ENCODE results near the gene KLHL28. TPM values are rescaled to one million over a fixed set of nuclear protein-coding genes. Genes with fewer than 3 reads are reported as not detected.

The KLHL28 gene
- total RNA-seq (10 to 100 TPM; 22.1 to 50.2 (median 41.4) TPM), polyA plus RNA-seq (10 to 100 TPM; 41.0 to 48.9 TPM), total RNA-seq (46.7 reads per million, percentile 69 among the genes with 10 or more reads in this experiment)

GRCh38 chr14:44961554-44962333 lies at the start of gene KLHL28, which contains the start of gene TOGARAM1:
TSS of gene KLHL28 (minus strand) at chr14:44961947. CDS start at chr14:44945928, 16,019 bp downstream.
TSS of gene TOGARAM1 (plus strand) at chr14:44962190. CDS start at chr14:44962422, 232 bp downstream.
- ATAC-seq = peak; percentile 95

GRCh38 chr14:45003924-45004323 lies 42.2 kb upstream of the KLHL28 start:
- Histone ChIP-seq H3K4me3 (ENCODE audit: low read length) (no peak overlapping the region), H3K9me3 (ENCODE audit: control insufficient read depth in 2 of 3, low read length in 3 of 3) (no peaks in the 10 kb centered on the region), H3K4me1 (ENCODE audit: control insufficient read depth in 2 of 2, insufficient read depth in 2 of 2, low read length in 2 of 2) (no peaks in the 10 kb centered on the region), H3K36me3 (ENCODE audit: control insufficient read depth in 2 of 3, insufficient read depth in 3 of 3, low read length in 3 of 3) (peaks cover 0 to 7% (median 0%) of the 10 kb centered on the region in 3 experiments), H3K27me3 (ENCODE audit: control insufficient read depth in 2 of 2, insufficient read depth in 2 of 2, low read length in 2 of 2) (no peaks in the 10 kb centered on the region), H3K27ac (ENCODE audit: low read depth, low read length) (no peak overlapping the region)
- H3K9me3 Mint-ChIP-seq = no peaks in the 10 kb centered on the region
- ChIA-PET CTCF (interaction anchor here (0.6 kb wide), 1 partner anchor 42 kb away, joined by 3 read pairs; the partner anchor contains the start of gene KLHL28), POLR2A (no interaction called here)
- intact Hi-C loops (cut with micrococcal nuclease) = no loop called here
- H3K4me3 Mint-ChIP-seq = no peak overlapping the region
- no peaks in the 10 kb centered on the region for H3K27me3 Mint-ChIP-seq
- DNase-seq = no peak
- ATAC-seq = no peak
- H3K4me1 Mint-ChIP-seq = no peaks in the 10 kb centered on the region
- no peak overlapping the region for H3K27ac Mint-ChIP-seq
- H3K36me3 Mint-ChIP-seq = peaks cover 1 to 32% (median 15%) of the 10 kb centered on the region in 5 donors

More at GRCh38 chr14:44961554-44962333, at the start of gene KLHL28, which contains the start of gene TOGARAM1:
- no peaks in the 10 kb centered on the region for H3K27me3 Mint-ChIP-seq
- ChIA-PET POLR2A (interaction anchor here (0.5 to 4.1 kb wide), 20 partner anchors 9 to 291 kb away, joined by 3 to 64 read pairs (median 4); partner anchors contain the start of genes FANCM, FKBP3, MIS18BP1 and PRPF39), CTCF (interaction anchor here (0.6 to 1.3 kb wide), 4 partner anchors 43 to 306 kb away, joined by 3 read pairs; partner anchors contain the start of gene FANCM)
- peaks cover 10 to 20% (median 15%) of the 10 kb centered on the region in 5 donors for H3K36me3 Mint-ChIP-seq
- Histone ChIP-seq H3K4me3 (ENCODE audit: low read length) (peak within 1 kb of the TSS; percentile 99), H3K4me1 (ENCODE audit: control insufficient read depth in 2 of 2, insufficient read depth in 2 of 2, low read length in 2 of 2) (peaks cover 32 to 51% of the 10 kb centered on the region in 2 donors), H3K36me3 (ENCODE audit: control insufficient read depth in 2 of 3, insufficient read depth in 3 of 3, low read length in 3 of 3) (peaks cover 0 to 5% (median 0%) of the 10 kb centered on the region in 3 experiments), H3K9me3 (ENCODE audit: control insufficient read depth in 2 of 3, low read length in 3 of 3) (peaks cover 0 to 12% (median 11%) of the 10 kb centered on the region in 3 experiments), H3K27me3 (ENCODE audit: control insufficient read depth in 2 of 2, insufficient read depth in 2 of 2, low read length in 2 of 2) (no peaks in the 10 kb centered on the region), H3K27ac (ENCODE audit: low read depth, low read length) (peak within 1 kb of the TSS; percentile 91)
- peaks cover 33 to 68% (median 54%) of the 10 kb centered on the region in 7 donors for H3K4me1 Mint-ChIP-seq
- peak; percentile 79 to 100 (median 96) for DNase-seq
- H3K4me3 Mint-ChIP-seq = no peak within 1 kb of the TSS
- H3K27ac Mint-ChIP-seq = peak within 1 kb of the TSS in 1 of 9 donors; percentile 40
- H3K9me3 Mint-ChIP-seq = peaks cover 0 to 40% (median 21%) of the 10 kb centered on the region in 11 donors
- intact Hi-C loops (cut with micrococcal nuclease) = loop anchor here (1.0 to 5.0 kb wide), 8 partner anchors 17 to 307 kb away; partner anchors contain the start of genes FKBP3 (in 2 of the 2), MIS18BP1 (in 2 of the 2) and PRPF39 (in 2 of the 2)

- Mint-ChIP-seq H3K27me3 (no peaks in the 10 kb centered on the region), H3K27ac (no peak overlapping the region), H3K4me1 (peaks cover 0 to 8% (median 0%) of the 10 kb centered on the region in 7 donors), H3K36me3 (peaks cover 14 to 46% (median 27%) of the 10 kb centered on the region in 5 donors), H3K4me3 (no peak overlapping the region), H3K9me3 (peaks cover 0 to 8% (median 0%) of the 10 kb centered on the region in 11 donors)
- intact Hi-C loops (cut with micrococcal nuclease) = no loop called here
- DNase-seq (no peak), ATAC-seq (no peak)
- Histone ChIP-seq H3K36me3 (ENCODE audit: control insufficient read depth in 2 of 3, insufficient read depth in 3 of 3, low read length in 3 of 3) (peaks cover 0 to 5% (median 0%) of the 10 kb centered on the region in 3 experiments), H3K9me3 (ENCODE audit: control insufficient read depth in 2 of 3, low read length in 3 of 3) (no peaks in the 10 kb centered on the region), H3K4me3 (ENCODE audit: low read length) (no peak overlapping the region), H3K27ac (ENCODE audit: low read depth, low read length) (no peak overlapping the region), H3K27me3 (ENCODE audit: control insufficient read depth in 2 of 2, insufficient read depth in 2 of 2, low read length in 2 of 2) (no peaks in the 10 kb centered on the region), H3K4me1 (ENCODE audit: control insufficient read depth in 2 of 2, insufficient read depth in 2 of 2, low read length in 2 of 2) (no peaks in the 10 kb centered on the region)
- ChIA-PET CTCF (no interaction called here), POLR2A (no interaction called here)
Observed at GRCh38 chr14:44995770-44996294, 34.1 kb upstream of the KLHL28 start.

GRCh38 chr14:44995196-44995595 lies 33.4 kb upstream of the KLHL28 start:
- no peaks in the 10 kb centered on the region for H3K4me1 ChIP-seq (ENCODE audit: control insufficient read depth in 2 of 2, insufficient read depth in 2 of 2, low read length in 2 of 2)
- DNase-seq = no peak
- Mint-ChIP-seq H3K27me3 (no peaks in the 10 kb centered on the region), H3K4me3 (no peak overlapping the region), H3K9me3 (peaks cover 0 to 8% (median 0%) of the 10 kb centered on the region in 11 donors), H3K36me3 (peaks cover 11 to 41% (median 23%) of the 10 kb centered on the region in 5 donors), H3K4me1 (peaks cover 0 to 11% (median 4%) of the 10 kb centered on the region in 7 donors), H3K27ac (no peak overlapping the region)
- H3K27ac ChIP-seq (ENCODE audit: low read depth, low read length) = no peak overlapping the region
- intact Hi-C loops (cut with micrococcal nuclease) = no loop called here
- no peaks in the 10 kb centered on the region for H3K9me3 ChIP-seq (ENCODE audit: control insufficient read depth in 2 of 3, low read length in 3 of 3)
- H3K36me3 ChIP-seq (ENCODE audit: control insufficient read depth in 2 of 3, insufficient read depth in 3 of 3, low read length in 3 of 3) = peaks cover 0 to 5% (median 0%) of the 10 kb centered on the region in 3 experiments
- ChIA-PET POLR2A (no interaction called here), CTCF (no interaction called here)
- H3K27me3 ChIP-seq (ENCODE audit: control insufficient read depth in 2 of 2, insufficient read depth in 2 of 2, low read length in 2 of 2) = no peaks in the 10 kb centered on the region
- no peak overlapping the region for H3K4me3 ChIP-seq (ENCODE audit: low read length)
- ATAC-seq = no peak

GRCh38 chr14:44990533-44990932 lies 28.8 kb upstream of the KLHL28 start:
- peaks cover 0 to 3% (median 0%) of the 10 kb centered on the region in 11 donors for H3K9me3 Mint-ChIP-seq
- Histone ChIP-seq H3K4me3 (ENCODE audit: low read length) (no peak overlapping the region), H3K36me3 (ENCODE audit: control insufficient read depth in 2 of 3, insufficient read depth in 3 of 3, low read length in 3 of 3) (no peaks in the 10 kb centered on the region), H3K4me1 (ENCODE audit: control insufficient read depth in 2 of 2, insufficient read depth in 2 of 2, low read length in 2 of 2) (no peaks in the 10 kb centered on the region), H3K27ac (ENCODE audit: low read depth, low read length) (no peak overlapping the region), H3K9me3 (ENCODE audit: control insufficient read depth in 2 of 3, low read length in 3 of 3) (no peaks in the 10 kb centered on the region), H3K27me3 (ENCODE audit: control insufficient read depth in 2 of 2, insufficient read depth in 2 of 2, low read length in 2 of 2) (no peaks in the 10 kb centered on the region)
- POLR2A ChIA-PET = interaction anchor here (1.0 kb wide), 1 partner anchor 108 kb away, joined by 3 read pairs; no protein-coding TSS in a partner anchor
- peaks cover 0 to 17% (median 3%) of the 10 kb centered on the region in 5 donors for H3K36me3 Mint-ChIP-seq
- intact Hi-C loops (cut with micrococcal nuclease) = no loop called here
- no peak overlapping the region for H3K27ac Mint-ChIP-seq
- no peaks in the 10 kb centered on the region for H3K27me3 Mint-ChIP-seq
- DNase-seq (no peak), ATAC-seq (no peak)
- H3K4me1 Mint-ChIP-seq = peaks cover 0 to 19% (median 16%) of the 10 kb centered on the region in 7 donors
- H3K4me3 Mint-ChIP-seq = no peak overlapping the region
- CTCF ChIA-PET = no interaction called here

GRCh38 chr14:44989497-44990440 lies 28.0 kb upstream of the KLHL28 start:
- ChIA-PET POLR2A (no interaction called here), CTCF (no interaction called here)
- Histone ChIP-seq H3K36me3 (ENCODE audit: control insufficient read depth in 2 of 3, insufficient read depth in 3 of 3, low read length in 3 of 3) (no peaks in the 10 kb centered on the region), H3K27ac (ENCODE audit: low read depth, low read length) (no peak overlapping the region), H3K4me3 (ENCODE audit: low read length) (no peak overlapping the region), H3K27me3 (ENCODE audit: control insufficient read depth in 2 of 2, insufficient read depth in 2 of 2, low read length in 2 of 2) (no peaks in the 10 kb centered on the region), H3K9me3 (ENCODE audit: control insufficient read depth in 2 of 3, low read length in 3 of 3) (no peaks in the 10 kb centered on the region), H3K4me1 (ENCODE audit: control insufficient read depth in 2 of 2, insufficient read depth in 2 of 2, low read length in 2 of 2) (no peaks in the 10 kb centered on the region)
- Mint-ChIP-seq H3K4me3 (no peak overlapping the region), H3K9me3 (peaks cover 0 to 3% (median 0%) of the 10 kb centered on the region in 11 donors), H3K27me3 (no peaks in the 10 kb centered on the region), H3K27ac (peak overlapping the region in 4 of 9 donors; percentile 12 to 80 (median 34)), H3K36me3 (peaks cover 0 to 17% (median 3%) of the 10 kb centered on the region in 5 donors), H3K4me1 (peaks cover 0 to 19% (median 16%) of the 10 kb centered on the region in 7 donors)
- ATAC-seq = no peak
- intact Hi-C loops (cut with micrococcal nuclease) = no loop called here
- DNase-seq = no peak

Data from naive thymus-derived CD4-positive, alpha-beta T cell (primary cell).